ENCODE measurements around the gene TWF1.
A peak's percentile ranks its signal among the peaks of the same experiment; 100 is the strongest.
"Not testable (repeated sequence)": the region's sequence is repeated elsewhere in the genome, so short reads cannot be mapped to it uniquely, and the experiment has no call there.

TWF1 gene

GRCh38 chr12:43797561-43798217, 8.4 kb downstream of the TWF1 start:
- DNase-seq = no peak

- DNase-seq = no peak
Observed at GRCh38 chr12:43795716-43796280, 10.3 kb downstream of the TWF1 start.

- DNase-seq = no peak
Observed at GRCh38 chr12:43789941-43790340, 16.2 kb downstream of the TWF1 start.

- no peak for DNase-seq
Observed at GRCh38 chr12:43786899-43787693, 19.0 kb downstream of the TWF1 start.

- no peak for DNase-seq
Observed at GRCh38 chr12:43776498-43776897, 29.6 kb downstream of the TWF1 start.

- no peak for DNase-seq
Observed at GRCh38 chr12:43766291-43766690, 39.8 kb downstream of the TWF1 start.

- no peak for DNase-seq
Observed at GRCh38 chr12:43764528-43764927, 41.6 kb downstream of the TWF1 start.

- no peak for DNase-seq
Observed at GRCh38 chr12:43763769-43764168, 42.3 kb downstream of the TWF1 start.

- DNase-seq = no peak
Observed at GRCh38 chr12:43762596-43762995, 43.5 kb downstream of the TWF1 start.

GRCh38 chr12:43761500-43761899, 44.6 kb downstream of the TWF1 start:
- DNase-seq = no peak

- DNase-seq = no peak
Observed at GRCh38 chr12:43760396-43760795, 45.7 kb downstream of the TWF1 start.

- peak; percentile 92 for DNase-seq
Observed at GRCh38 chr12:43758728-43759563, 47.2 kb downstream of the TWF1 start, which contains the start of the genes IRAK4 and PUS7L. Gene IRAK4 (plus strand): TSS chr12:43758951. CDS start chr12:43768112, 9,161 bp downstream. Gene PUS7L (minus strand): TSS chr12:43758790. CDS start chr12:43755245, 3,545 bp downstream.

GRCh38 chr12:43758247-43758727, 47.8 kb downstream of the TWF1 start:
- DNase-seq = no peak

GRCh38 chr12:43754015-43754414, 52.1 kb downstream of the TWF1 start:
- no peak for DNase-seq

- DNase-seq = not testable (repeated sequence)
Observed at GRCh38 chr12:43751360-43751759, 54.8 kb downstream of the TWF1 start.

GRCh38 chr12:43750814-43751213, 55.3 kb downstream of the TWF1 start:
- DNase-seq = no peak

GRCh38 chr12:43749016-43749415, 57.1 kb downstream of the TWF1 start:
- DNase-seq = no peak

- DNase-seq = no peak
Observed at GRCh38 chr12:43744826-43745225, 61.3 kb downstream of the TWF1 start.

Data from GF-D8 (cell line).